ENCODE measurements around the gene PARG. TPM values are rescaled to one million over a fixed set of nuclear protein-coding genes. Genes with fewer than 3 reads are reported as not detected.
A peak's percentile ranks its signal among the peaks of the same experiment; 100 is the strongest.
"Not testable (repeated sequence)": the region's sequence is repeated elsewhere in the genome, so short reads cannot be mapped to it uniquely, and the experiment has no call there.

PARG gene
- total RNA-seq, 1 donor from 2014 or later: 20.1 TPM

- ATAC-seq (ENCODE audit: poor library complexity); intact Hi-C loops (cut with DNase I); DNase-seq: not testable (repeated sequence)
These were observed 25.4 kb downstream of the PARG start for GRCh38 chr10:49916451-49916850.

GRCh38 chr10:49910295-49910694 is 31.5 kb downstream of the PARG start:
- ATAC-seq (ENCODE audit: poor library complexity); DNase-seq; intact Hi-C loops (cut with DNase I): not testable (repeated sequence)

GRCh38 chr10:49908290-49909080 is 33.3 kb downstream of the PARG start:
- ATAC-seq (ENCODE audit: poor library complexity); DNase-seq; intact Hi-C loops (cut with DNase I): not testable (repeated sequence)

GRCh38 chr10:49903829-49904228 is 38.0 kb downstream of the PARG start:
- DNase-seq; intact Hi-C loops (cut with DNase I); ATAC-seq (ENCODE audit: poor library complexity): not testable (repeated sequence)

- DNase-seq; intact Hi-C loops (cut with DNase I); ATAC-seq (ENCODE audit: poor library complexity): not testable (repeated sequence)
These were observed 41.4 kb downstream of the PARG start for GRCh38 chr10:49900406-49900805.

GRCh38 chr10:49899999-49900398 is 41.8 kb downstream of the PARG start:
- DNase-seq; ATAC-seq (ENCODE audit: poor library complexity); intact Hi-C loops (cut with DNase I): not testable (repeated sequence)

GRCh38 chr10:49890025-49890424 is 51.8 kb downstream of the PARG start:
- ATAC-seq (ENCODE audit: poor library complexity); DNase-seq; intact Hi-C loops (cut with DNase I): not testable (repeated sequence)

- intact Hi-C loops (cut with DNase I); ATAC-seq (ENCODE audit: poor library complexity); DNase-seq: not testable (repeated sequence)
These were observed 57.0 kb downstream of the PARG start for GRCh38 chr10:49884739-49885331.

GRCh38 chr10:49883852-49884251 is 58.0 kb downstream of the PARG start:
- ATAC-seq (ENCODE audit: poor library complexity); intact Hi-C loops (cut with DNase I): not testable (repeated sequence)
- DNase-seq: peak; percentile 37

GRCh38 chr10:49882327-49882726 is 59.5 kb downstream of the PARG start:
- DNase-seq; ATAC-seq (ENCODE audit: poor library complexity); intact Hi-C loops (cut with DNase I): not testable (repeated sequence)

- intact Hi-C loops (cut with DNase I); DNase-seq: not testable (repeated sequence)
These were observed 69.1 kb downstream of the PARG start for GRCh38 chr10:49872740-49873139.

GRCh38 chr10:49871462-49871861 is 70.4 kb downstream of the PARG start:
- ATAC-seq (ENCODE audit: poor library complexity); intact Hi-C loops (cut with DNase I); DNase-seq: not testable (repeated sequence)

More at GRCh38 chr10:49872740-49873139, 69.1 kb downstream of the PARG start:
- not testable (repeated sequence) for ATAC-seq (ENCODE audit: poor library complexity)

GRCh38 chr10:49859933-49860332 is 81.9 kb downstream of the PARG start:
- DNase-seq; ATAC-seq (ENCODE audit: poor library complexity); intact Hi-C loops (cut with DNase I): not testable (repeated sequence)

GRCh38 chr10:49858697-49859382 is 83.0 kb downstream of the PARG start:
- ATAC-seq (ENCODE audit: poor library complexity); DNase-seq; intact Hi-C loops (cut with DNase I): not testable (repeated sequence)

GRCh38 chr10:49849520-49849919 is 92.3 kb downstream of the PARG start:
- intact Hi-C loops (cut with DNase I); DNase-seq; ATAC-seq (ENCODE audit: poor library complexity): not testable (repeated sequence)

- ATAC-seq (ENCODE audit: poor library complexity) (no peak), DNase-seq (no peak)
- intact Hi-C loops (cut with DNase I): no loop called here
These were observed 96.8 kb downstream of the PARG start for GRCh38 chr10:49844775-49845595.

- DNase-seq; intact Hi-C loops (cut with DNase I); ATAC-seq (ENCODE audit: poor library complexity): not testable (repeated sequence)
These were observed 99.5 kb downstream of the PARG start for GRCh38 chr10:49842333-49842628.

- ATAC-seq (ENCODE audit: poor library complexity): no peak
- no peak for DNase-seq
- intact Hi-C loops (cut with DNase I): no loop called here
These were observed 100.1 kb downstream of the PARG start for GRCh38 chr10:49841615-49842332.
